Right renal cortex interstitium (tissue), 3 donors: ENCODE data around the gene DEFB128. TPM values are rescaled to one million over a fixed set of nuclear protein-coding genes. Genes with fewer than 3 reads are reported as not detected.
"Not testable (repeated sequence)": the region's sequence is repeated elsewhere in the genome, so short reads cannot be mapped to it uniquely, and the experiment has no call there.

Experiments used
- DNase-seq, 3 donors: peaks; one replicate each; pipeline ENCODE4 v3.0.0-alpha.2; 2013; ENCODE audit warnings: low read depth in 3 of 3, low spot score in 2 of 3
- polyA plus RNA-seq, 3 donors: library from polyadenylated mRNA; unstranded; fragments of 120-200 nt; gene quantifications; one replicate each; pipeline ENCODE4 v1.2.1, GENCODE V29; 2013; ENCODE audit not compliant: insufficient read length in 3 of 3

DEFB128 gene
- not detected for polyA plus RNA-seq

DNA sequence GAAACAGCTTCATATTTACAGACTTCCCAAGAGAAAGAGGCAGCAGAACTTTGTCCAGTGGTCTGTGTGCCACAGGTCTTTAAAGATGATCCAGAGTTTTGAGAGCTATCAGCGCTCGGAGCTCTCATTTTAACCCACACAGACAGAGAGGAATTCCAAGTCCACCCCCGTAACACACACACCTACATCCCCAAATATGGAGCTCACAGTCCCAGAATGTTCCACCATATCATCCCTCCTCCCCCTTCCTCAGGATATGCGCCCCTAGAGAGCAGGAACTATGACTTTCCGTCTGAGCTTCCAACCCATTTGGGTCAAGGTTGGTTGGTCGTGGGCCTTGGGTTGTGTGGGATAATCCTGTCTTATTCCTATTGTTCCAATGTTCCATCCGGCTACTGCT lies at the start of gene DEFB128:
Gene DEFB128 (minus strand): TSS at position 101 of the 400 bp plus-strand sequence. CDS start 88 bp downstream, at position 13.
- DNase-seq: no peak

- DNase-seq: no peak
Observed at GRCh38 chr20:237929-238328, 48.4 kb upstream of the DEFB128 start.

GRCh38 chr20:237489-237888 lies 48.0 kb upstream of the DEFB128 start:
- DNase-seq: no peak

- DNase-seq: no peak
Observed at GRCh38 chr20:235891-236290, 46.4 kb upstream of the DEFB128 start.

DNA sequence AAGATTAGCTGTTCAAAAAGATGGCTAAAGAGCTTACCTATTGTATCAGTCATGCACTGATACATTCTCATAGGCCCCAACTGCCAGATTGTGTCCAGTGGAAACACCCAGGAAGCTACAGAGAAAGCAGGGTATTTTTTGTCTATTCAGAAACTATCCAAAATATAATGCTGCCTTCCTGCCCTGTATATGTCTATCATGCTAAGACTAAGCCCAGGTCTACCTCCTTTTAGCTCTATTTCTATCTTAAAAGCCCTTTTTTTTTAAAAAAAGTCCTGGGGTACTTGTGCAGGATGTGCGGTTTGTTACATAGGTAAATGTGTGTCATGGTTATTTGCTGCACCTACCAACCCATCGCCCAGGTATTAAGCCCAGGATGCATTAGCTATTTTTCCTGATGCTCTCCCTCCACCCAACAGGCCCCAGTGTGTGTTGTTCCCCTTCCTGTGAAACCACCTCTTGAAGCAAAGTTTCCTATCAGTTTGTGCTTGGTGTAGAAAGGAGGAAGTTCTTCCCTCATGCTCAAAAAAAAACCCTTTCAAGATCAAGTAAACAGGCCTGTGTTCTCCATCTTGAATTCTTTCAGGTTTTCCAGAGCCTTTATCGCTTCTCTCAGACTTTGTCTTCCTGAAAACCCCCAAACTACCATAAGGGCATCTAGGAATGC lies 38.1 kb upstream of the DEFB128 start:
- DNase-seq: no peak

- DNase-seq: no peak
Observed at GRCh38 chr20:226958-227357, 37.4 kb upstream of the DEFB128 start, which contains the start of gene DEFB129. DEFB129 (plus strand) TSS chr20:227258; CDS start chr20:227289, 31 bp downstream.

DNA sequence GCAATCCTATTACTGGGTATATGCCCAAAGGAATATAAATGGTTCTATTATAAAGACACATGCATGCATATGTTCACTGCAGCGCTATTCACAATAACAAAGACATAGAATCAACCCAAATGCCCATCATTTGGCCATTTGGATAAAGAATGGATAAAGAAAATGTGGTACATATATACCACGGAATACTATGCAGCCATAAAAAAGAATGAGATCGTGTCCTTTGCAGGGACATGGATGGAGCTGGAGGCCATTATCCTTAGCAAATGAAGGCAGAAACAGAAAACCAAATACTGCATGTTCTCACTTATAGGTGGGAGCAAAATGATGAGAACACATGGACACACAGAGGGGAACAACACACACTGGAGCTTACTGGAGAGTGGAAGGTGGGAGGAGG lies 36.4 kb upstream of the DEFB128 start:
- not testable (repeated sequence) for DNase-seq

- DNase-seq: no peak
Observed at GRCh38 chr20:221258-221830, 31.8 kb upstream of the DEFB128 start.

DNA sequence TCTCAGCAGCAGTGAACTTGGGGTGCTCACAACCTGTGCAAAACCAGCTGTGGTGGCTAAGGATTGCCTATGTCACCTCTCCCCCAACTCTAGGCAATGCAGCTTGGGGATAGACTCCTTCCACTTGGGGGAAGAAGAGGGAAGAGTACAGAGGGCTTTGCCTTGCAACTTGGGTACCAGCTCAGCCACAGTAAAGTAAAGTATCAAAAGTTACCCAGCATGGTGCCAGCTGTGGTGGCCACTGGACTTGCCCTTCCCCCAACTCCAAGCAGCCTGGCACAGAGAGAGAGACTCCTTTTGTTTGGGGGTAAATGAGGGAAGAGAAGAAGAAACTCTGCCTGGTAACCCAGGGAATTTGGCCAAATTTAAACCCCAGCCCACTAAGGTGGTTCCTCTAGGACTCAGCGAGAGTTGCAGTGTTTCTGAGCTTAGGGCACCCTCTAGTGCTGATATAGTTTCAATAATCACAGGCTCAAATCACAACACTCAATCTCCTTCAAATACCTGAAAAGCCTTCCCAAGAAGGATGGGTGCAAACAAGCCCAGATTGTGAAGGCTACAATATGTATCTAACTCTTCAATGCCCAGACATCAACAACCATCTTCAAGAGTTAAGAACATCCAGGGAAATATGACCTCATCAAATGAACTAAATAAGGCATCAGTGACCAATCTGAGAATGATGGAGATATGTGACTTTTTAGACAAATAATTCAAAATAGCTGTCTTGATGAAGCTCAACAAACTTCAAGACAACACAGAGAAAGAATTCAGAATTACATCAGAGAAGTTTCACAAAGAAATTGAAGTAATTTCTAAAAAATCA lies 30.0 kb upstream of the DEFB128 start:
- no peak for DNase-seq

DNA sequence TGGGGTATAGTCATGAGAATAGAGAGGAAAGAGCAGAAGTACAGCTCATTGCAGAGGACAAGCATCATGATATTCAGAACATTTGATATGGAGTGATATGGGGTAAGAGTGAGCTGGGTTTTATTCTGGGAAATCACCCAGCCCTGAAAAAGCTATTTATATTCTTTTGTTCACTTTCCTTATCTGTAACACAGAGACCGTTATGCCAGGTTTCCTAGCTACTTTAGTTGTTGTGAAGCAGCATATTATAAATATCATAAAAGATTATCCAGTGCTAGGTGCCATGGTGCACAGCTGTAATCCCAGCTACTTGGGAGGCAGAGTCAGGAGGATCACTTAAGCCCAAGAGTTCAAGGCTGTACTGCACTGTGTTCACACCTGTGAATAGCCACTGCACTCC lies 27.8 kb upstream of the DEFB128 start:
- no peak for DNase-seq

DNA sequence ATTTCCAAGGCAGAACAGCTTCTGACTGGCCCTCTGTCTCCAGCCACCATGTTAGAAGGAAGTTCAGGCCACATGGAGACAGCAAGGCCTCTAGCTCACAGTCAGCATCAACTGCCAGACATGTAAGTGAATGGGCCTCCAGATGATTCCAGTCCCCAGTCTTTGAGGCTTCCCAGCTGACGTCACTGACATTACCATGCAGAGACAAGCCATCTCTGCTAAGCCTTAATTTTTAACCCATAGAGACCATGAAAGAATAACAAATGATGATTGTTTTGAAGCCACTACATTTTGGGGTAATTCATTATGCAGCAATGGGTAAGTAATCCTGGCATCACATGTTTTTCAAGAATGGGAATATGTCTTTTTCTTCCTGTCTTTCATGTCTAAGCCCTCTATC lies 26.3 kb upstream of the DEFB128 start:
- no peak for DNase-seq

DNA sequence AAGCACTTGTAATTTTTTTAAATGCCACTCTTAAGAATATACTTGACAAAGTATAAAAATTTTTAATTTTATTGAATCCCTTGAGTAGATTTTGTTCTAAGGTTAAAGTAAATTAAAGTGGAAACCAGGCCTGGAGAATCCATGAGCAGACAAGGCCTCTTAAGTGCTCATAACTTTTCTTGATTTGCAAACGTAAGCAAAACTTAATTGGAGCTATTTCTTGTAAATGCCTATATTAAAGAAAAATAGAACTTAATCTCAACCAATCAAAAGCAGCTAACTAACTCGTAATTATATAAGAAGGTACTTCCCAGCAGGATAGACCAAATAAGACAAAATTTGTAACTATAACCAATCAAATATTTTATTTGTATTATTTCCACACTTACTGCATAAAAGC lies 24.9 kb upstream of the DEFB128 start:
- DNase-seq: no peak

DNA sequence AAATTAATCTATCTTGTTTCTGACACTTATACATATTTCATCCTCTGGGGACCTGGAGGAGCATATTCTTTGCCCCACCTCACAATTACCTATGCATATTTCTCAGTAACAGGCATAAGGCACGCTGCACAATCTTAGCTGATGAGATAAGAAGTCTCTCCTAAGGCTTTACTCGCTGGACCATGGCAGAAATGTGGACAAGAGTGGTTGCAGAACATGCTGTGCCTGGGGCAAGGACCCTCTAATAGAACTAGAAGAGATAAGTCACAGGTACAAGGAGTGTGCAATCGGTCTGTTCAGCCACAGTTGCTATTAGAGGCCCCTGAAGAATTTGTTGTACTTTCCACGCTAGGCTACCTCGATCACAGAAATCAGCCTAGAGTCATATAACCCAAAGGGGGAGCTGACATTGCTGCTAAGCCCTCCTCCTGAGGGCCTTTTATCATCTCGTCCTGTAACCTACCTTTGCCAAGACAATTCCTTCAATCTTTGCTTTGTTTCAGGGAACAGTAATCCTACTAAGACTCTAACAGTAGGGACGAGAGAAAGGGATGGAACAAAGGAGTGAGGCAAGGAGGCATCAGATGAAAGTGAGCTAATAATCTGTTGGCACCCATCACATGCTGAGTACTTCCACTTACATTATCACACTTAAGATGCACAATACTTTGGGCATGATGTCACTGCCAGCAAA lies 21.4 kb upstream of the DEFB128 start:
- no peak for DNase-seq

DNA sequence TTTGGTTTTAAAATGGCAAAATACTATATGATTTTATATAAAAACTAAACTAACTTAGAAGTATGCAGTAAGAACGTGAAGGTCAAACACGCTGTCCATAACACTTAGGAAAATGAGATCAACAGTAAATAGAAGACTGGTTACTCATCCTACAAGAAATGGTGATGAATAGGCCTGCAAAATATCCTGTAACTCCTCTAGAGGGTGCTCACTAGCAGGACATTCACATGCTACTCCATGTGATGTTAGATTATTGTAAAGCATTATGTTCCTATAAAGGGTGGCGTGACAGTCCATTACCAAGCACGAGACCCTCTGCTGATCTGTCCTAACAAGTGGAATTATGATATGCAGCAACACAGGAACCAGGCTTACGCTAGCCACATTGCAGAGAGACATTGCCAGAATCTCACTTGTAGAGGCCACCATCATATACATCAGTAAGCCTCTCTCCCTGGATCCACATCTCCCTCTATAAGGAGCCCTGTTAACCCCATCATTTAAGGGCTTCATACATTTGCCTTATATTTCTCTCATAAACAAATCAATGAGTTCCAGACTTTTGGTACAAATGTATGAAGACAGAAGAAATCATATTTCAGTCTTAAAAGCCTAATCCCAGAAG lies 19.5 kb upstream of the DEFB128 start:
- DNase-seq: peak in 1 of 3 donors; percentile 3

- DNase-seq: not testable (repeated sequence)
Observed at GRCh38 chr20:203630-204029, 14.1 kb upstream of the DEFB128 start.

- DNase-seq: no peak
Observed at GRCh38 chr20:199996-200395, 10.5 kb upstream of the DEFB128 start.

DNA sequence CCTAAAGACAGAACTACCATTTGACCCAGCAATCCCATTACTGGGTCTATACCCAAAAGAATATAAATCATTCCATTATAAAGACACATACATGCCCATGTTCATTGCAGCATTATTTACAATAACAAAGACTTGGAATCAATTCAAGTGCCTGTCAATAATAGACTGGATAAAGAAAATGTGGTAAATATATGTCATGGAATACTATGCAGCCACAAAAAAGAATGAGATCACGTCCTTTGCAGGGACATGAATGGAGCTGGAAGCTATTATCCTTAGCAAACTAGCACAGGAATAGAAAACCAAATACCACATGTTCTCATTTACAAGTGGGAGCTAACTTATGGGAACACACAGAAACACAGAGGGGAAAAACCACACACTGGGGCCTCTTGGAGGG lies 8.7 kb upstream of the DEFB128 start:
- no peak for DNase-seq

- DNase-seq: no peak
Observed at GRCh38 chr20:187733-188132, 1.8 kb downstream of the DEFB128 start.

- no peak for DNase-seq
Observed at GRCh38 chr20:184288-184687, 5.2 kb downstream of the DEFB128 start.

GRCh38 chr20:168876-169275 lies 20.6 kb downstream of the DEFB128 start:
- DNase-seq: no peak

- no peak for DNase-seq
Observed at GRCh38 chr20:164618-165017, 24.9 kb downstream of the DEFB128 start.
